Activated gamma-delta T cell (primary cell): ENCODE data around the gene TARBP1.
"Not testable (repeated sequence)": the region's sequence is repeated elsewhere in the genome, so short reads cannot be mapped to it uniquely, and the experiment has no call there.

ENCODE experiments used
- DNase-seq: peaks from one replicate; lab custom pipeline; 2025; lab: John Stamatoyannopoulos, UW

The TARBP1 gene

GRCh38 chr1:234437423-234438171 lies 41.4 kb downstream of the TARBP1 start:
- no peak for DNase-seq

DNA sequence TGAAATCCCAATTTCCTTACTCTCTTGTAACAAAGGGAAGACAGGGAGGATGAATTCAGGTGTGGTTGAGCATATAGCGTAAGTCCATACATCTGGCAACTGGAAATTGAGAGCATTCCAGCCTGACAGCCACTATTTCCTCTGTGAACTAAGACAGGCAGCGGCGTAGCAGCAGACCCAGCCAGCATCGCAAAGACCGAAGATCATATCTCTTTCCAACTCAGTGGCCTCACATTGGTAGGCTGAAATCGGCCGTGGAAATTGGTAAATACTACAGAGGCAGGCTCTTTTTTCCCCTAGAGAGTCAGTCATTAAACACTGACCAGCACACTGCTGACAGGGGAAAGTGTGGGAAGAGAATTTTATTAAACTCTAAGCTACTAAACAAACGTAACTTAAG lies 43.4 kb downstream of the TARBP1 start:
- no peak for DNase-seq

DNA sequence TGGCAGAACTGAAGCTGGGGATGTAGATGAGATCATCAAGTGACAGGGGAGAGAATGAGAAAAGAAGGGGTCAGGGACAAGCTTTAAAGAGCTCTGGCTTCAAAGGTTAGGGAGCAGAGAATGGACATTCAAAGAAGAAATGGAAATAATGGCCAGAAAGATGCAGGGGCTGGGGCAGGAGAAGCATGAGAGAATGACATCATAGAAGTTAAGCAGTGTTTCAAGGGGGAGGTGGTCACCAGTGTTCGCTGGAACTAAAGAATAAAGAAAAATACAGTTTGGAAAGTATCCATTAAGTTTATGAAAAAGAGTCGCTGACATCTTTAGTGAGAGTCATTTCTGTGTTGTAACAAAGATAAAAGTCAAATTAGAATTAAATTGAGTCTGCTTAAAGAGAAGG lies 44.3 kb downstream of the TARBP1 start:
- no peak for DNase-seq

- DNase-seq = no peak
Measured at GRCh38 chr1:234433563-234434285, 45.3 kb downstream of the TARBP1 start.

GRCh38 chr1:234431255-234431654 lies 47.7 kb downstream of the TARBP1 start:
- DNase-seq = no peak

- no peak for DNase-seq
Measured at GRCh38 chr1:234430691-234431090, 48.3 kb downstream of the TARBP1 start.

- DNase-seq = no peak
Measured at GRCh38 chr1:234429434-234429806, 49.6 kb downstream of the TARBP1 start.

GRCh38 chr1:234427950-234428646 lies 50.9 kb downstream of the TARBP1 start:
- DNase-seq = no peak

- no peak for DNase-seq
Measured at GRCh38 chr1:234413990-234414389, 65.0 kb downstream of the TARBP1 start.

DNA sequence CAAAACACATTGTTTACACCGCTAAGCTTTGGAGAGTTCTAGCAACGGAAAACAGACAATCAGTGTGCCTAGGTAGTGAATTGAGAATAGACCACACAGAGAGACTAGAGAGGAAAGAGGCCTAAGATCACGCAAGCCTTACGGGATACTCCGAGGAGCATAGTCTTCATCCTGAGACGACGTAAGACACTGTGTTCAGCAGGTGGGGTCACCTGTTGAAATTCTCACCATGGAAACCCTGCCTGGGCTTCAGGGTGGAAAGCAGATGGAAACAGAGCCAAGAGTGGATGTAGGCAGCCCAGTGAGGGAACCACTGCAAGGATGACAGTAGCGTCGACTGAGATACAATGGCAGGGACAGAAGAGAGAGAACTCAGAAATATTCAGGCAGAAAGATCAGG lies 65.5 kb downstream of the TARBP1 start:
- no peak for DNase-seq

DNA sequence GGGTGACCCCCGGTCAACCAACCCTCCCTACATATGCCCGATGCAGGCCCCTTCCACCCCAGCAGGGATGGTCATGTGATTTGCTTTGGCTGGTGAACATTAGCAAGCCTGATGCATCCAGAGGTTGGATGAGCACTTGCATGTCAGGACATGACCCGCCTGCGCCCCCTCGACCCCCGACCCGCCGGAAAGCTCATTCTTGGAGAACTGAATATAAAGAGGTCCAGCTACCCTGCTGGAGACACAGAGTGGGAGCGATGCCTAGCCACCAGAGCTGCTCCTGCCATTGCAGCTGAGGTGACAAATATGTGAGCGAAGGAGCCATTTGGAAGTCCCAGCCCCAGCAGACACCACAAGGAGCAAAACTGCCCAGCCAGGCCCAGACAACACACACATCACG lies 66.1 kb downstream of the TARBP1 start:
- no peak for DNase-seq

- no peak for DNase-seq
Measured at GRCh38 chr1:234409328-234409727, 69.7 kb downstream of the TARBP1 start.

- DNase-seq = no peak
Measured at GRCh38 chr1:234408757-234409156, 70.2 kb downstream of the TARBP1 start.

DNA sequence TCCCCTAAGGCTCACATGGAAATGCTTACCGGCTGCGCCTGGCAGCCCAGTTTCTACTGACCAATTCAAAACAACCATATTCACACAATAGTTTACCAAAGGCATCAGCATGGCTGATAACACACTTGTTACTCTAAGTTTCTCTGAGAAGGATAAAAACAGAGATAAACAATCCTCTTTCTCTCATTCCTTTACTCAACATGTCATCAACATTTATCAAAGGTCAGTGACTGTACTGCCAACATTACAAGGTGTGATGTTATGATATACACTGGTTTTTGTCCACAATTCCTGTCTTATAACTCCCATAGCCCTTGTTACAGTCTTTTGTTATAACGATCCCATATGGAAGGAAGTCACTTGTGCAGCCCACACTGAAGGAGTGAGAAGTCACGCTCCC lies 72.1 kb downstream of the TARBP1 start:
- no peak for DNase-seq

DNA sequence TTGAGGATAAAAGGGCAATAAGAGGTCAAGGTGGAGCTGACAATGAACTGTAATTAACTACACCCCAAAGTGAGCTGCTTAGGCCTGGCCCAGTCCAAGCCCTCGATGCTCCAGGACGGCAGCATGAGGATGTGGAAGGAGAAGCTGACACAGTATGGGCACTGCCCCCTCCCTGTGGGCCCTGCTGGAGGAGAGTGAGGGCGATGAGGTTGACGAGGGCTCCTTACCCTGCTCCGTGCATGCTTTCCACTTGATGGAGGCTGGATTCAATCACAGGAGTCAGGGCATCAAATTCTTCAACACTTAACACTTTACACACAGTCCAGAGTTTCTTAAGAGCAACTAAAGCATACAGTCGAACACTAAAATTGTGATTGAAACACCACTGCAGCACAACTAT lies 73.3 kb downstream of the TARBP1 start:
- DNase-seq = no peak

- DNase-seq = no peak
Measured at GRCh38 chr1:234402939-234403338, 76.0 kb downstream of the TARBP1 start.

DNA sequence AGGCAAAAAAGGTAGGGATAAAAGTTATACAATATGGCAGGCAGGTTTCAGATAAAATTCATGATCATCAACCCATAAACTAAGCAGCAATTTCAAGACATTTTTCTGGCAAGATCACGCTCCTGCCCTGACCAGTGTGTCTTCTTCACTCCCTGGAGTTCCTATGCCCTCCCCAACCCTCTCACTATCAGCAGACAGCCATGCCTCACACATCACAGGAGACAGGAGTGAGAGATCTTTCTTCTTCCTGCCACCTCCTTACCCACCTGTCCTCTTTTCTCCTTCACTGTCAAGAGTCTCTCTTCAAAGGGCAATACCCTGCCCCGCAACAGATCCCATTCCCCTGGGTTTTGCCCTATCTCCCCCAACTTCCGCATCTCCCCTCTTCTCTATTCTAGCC lies 77.3 kb downstream of the TARBP1 start:
- DNase-seq = no peak

DNA sequence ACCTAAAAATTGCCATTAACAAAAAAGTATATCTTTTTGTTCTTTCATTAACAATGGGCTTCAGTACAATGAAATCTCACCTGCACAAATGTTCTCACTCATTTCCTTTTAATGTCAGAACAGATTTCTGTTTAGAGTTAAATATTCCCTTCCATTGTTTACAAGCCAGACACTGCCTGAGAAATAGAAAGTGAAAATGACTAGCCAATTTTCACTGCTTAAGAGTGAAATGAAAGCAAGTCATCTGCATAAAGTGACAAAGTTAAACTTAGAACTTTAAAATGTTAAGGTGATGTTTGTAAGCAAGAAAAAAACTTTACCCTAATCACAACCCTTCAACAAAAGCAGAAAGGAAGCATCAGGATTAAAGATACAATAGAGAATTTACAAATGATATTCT lies 78.2 kb downstream of the TARBP1 start:
- no peak for DNase-seq

GRCh38 chr1:234399515-234399914 lies 79.5 kb downstream of the TARBP1 start:
- not testable (repeated sequence) for DNase-seq

DNA sequence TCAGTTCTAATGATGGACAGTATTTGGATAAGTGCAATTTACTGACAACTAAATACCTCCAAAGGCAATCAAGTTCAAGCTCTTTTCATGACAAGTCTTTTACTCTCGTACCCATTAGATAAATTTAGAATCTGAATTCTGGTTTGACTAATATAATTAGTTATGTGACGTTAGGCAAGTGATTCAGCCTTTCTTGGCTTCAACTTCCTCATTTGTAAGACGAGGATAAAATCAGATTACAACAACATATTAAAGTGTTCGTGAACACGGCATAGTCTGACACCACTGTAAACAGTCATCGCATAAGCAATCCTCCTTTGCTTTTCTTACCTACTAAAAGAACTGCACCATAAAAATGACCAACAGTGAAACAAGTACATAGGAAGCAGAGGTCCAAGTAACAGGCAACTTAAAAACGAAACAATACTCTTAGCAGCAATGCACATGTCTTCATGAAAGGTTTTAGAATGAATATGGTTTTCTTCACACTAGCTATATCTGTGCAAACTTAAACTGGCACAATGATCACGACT lies 80.1 kb downstream of the TARBP1 start:
- DNase-seq = no peak

DNA sequence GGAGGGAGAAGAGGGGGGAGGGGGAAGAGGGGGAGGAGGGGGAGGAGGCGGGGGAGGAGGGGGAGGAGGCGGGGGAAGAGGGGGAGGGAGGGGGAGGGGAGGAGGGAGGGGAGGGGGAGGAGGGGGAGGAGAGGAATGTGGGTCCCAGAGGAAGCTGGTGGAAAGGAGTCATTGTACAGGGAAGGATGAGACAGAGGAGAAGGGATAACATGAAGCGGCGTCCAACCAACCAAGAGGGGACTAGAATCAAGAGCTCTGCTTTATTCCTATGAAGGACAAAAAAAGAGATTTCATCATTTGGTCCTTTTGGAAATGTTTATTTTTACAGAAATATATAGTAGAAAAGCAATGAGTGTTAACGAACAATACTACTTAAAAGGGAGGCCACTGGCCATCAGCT lies 81.2 kb downstream of the TARBP1 start:
- DNase-seq = no peak

DNA sequence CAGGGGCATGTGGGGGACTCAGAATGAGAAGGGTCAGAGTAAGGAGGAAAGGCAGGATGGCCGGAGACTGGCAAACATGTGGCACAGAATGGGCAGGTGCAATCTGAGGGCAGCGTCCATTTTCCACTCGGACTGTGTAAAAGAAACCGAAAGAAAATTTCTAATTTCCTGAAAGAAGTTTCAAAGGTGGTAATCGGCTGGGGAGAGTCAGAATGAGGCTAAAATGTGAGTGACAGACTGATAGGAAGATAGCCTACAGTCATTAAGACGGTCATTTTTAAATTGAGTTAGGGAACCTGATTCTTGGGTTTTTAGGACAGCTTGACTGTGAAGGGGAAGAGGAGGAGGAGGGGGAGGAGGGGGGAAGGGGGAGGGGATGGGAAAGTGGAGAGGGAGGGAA lies 82.1 kb downstream of the TARBP1 start:
- no peak for DNase-seq

- no peak for DNase-seq
Measured at GRCh38 chr1:234396092-234396491, 82.9 kb downstream of the TARBP1 start.
